Neutrophil (primary cell): Measurements from ENCODE around the gene STIM1.
A peak's percentile ranks its signal among the peaks of the same experiment; 100 is the strongest.

ENCODE experiments used
- H3K27ac ChIP-seq: fragments of 200-600 bp; sonication (generic); 2 replicates; pipeline ENCODE4 v1.5.1; 2016; ENCODE audit warnings: mild to moderate bottlenecking, moderate library complexity
- H3K27me3 ChIP-seq: fragments of 200-600 bp; sonication (generic); 2 replicates; pipeline ENCODE4 v1.6.0; 2016; ENCODE audit warnings: mild to moderate bottlenecking
- H3K36me3 ChIP-seq: fragments of 200-600 bp; sonication (generic); 2 replicates; pipeline ENCODE4 v1.5.1; 2017
- H3K4me1 ChIP-seq, 2 experiments: fragments of 200-600 bp in 1 of 2; sonication (generic) in 1 of 2; 1 replicate in 1 of 2; 2 replicates in 1 of 2; pipeline versions ENCODE4 v1.5.1 to v1.6.1; 2013 to 2016; ENCODE audit warnings: low read depth in 1 of 2, low read length in 1 of 2, mild to moderate bottlenecking in 1 of 2, moderate library complexity in 1 of 2; ENCODE audit not compliant: control insufficient read depth in 1 of 2, insufficient read depth in 1 of 2
- H3K4me3 ChIP-seq, 2 experiments: fragments of 200-600 bp in 1 of 2; sonication (generic) in 1 of 2; 1 replicate in 1 of 2; 2 replicates in 1 of 2; pipeline ENCODE4 v1.5.1; 2013 to 2016; ENCODE audit warnings: low read depth in 1 of 2, low read length in 1 of 2, mild to moderate bottlenecking in 1 of 2, moderate library complexity in 1 of 2
- H3K9me3 ChIP-seq: fragments of 200-600 bp; sonication (generic); 2 replicates; pipeline ENCODE4 v1.5.1; 2016
- TF ChIP-seq, protein P1 (sequence below): fragments of 200-600 bp; sonication (generic); IDR thresholded peaks from 2 replicates; pipeline ENCODE4 v1.5.1; 2016; ENCODE audit warnings: antibody characterized with exemption

Gene STIM1

DNA sequence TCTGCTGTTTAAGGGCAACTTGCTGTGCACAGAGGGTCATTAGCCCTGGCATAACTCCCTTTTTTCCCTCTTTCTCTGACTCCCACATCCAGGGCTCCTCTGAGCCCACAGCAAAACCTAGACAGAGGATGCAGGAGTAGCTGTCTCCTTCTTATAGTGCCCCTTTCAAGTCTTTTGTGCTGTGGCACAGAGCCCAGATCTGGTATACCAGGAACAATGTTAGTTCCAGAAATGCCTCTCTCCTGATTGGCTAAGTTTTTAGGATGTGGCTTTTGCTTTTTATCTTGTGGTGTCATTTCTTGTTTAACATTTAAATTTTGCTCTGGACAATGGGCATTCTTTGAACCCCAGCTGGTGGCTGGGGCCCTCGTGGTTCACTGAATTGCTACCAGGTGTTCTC lies 213.5 kb downstream of the STIM1 start:
- TF ChIP-seq, protein P1, sequence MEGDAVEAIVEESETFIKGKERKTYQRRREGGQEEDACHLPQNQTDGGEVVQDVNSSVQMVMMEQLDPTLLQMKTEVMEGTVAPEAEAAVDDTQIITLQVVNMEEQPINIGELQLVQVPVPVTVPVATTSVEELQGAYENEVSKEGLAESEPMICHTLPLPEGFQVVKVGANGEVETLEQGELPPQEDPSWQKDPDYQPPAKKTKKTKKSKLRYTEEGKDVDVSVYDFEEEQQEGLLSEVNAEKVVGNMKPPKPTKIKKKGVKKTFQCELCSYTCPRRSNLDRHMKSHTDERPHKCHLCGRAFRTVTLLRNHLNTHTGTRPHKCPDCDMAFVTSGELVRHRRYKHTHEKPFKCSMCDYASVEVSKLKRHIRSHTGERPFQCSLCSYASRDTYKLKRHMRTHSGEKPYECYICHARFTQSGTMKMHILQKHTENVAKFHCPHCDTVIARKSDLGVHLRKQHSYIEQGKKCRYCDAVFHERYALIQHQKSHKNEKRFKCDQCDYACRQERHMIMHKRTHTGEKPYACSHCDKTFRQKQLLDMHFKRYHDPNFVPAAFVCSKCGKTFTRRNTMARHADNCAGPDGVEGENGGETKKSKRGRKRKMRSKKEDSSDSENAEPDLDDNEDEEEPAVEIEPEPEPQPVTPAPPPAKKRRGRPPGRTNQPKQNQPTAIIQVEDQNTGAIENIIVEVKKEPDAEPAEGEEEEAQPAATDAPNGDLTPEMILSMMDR, result no peak
- Histone ChIP-seq H3K4me3 (no peak overlapping the region), H3K27me3 (no peaks in the 10 kb centered on the region), H3K4me1 (peaks cover 34 to 48% of the 10 kb centered on the region in 2 experiments), H3K9me3 (no peaks in the 10 kb centered on the region), H3K36me3 (peaks cover 29% of the 10 kb centered on the region), H3K27ac (peak overlapping the region; percentile 63)

DNA sequence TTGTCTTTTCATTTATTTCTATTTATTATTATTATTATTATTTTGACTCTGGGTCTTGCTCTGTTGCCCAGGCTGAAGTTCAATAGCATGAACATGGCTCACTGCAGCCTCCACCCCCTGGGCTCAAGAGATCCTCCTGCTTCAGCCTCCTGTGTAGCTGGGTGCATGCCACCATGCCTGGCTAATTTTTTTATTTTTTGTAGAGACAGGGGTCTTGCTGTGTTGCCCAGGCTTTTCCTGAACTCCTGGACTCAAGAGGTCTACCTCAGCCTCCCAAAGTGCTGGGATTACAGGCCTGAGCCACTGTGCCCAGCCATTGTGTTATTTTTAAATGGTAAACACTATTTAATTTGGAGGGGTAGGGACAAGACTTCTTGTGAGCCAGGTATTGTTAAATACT lies 215.9 kb downstream of the STIM1 start:
- TF ChIP-seq, protein P1, result no peak
- no peak overlapping the region for H3K4me3 ChIP-seq
- no peak overlapping the region for H3K27ac ChIP-seq
- no peaks in the 10 kb centered on the region for H3K27me3 ChIP-seq
- peaks cover 31% of the 10 kb centered on the region for H3K36me3 ChIP-seq
- no peaks in the 10 kb centered on the region for H3K9me3 ChIP-seq
- peaks cover 34 to 48% of the 10 kb centered on the region in 2 experiments for H3K4me1 ChIP-seq

DNA sequence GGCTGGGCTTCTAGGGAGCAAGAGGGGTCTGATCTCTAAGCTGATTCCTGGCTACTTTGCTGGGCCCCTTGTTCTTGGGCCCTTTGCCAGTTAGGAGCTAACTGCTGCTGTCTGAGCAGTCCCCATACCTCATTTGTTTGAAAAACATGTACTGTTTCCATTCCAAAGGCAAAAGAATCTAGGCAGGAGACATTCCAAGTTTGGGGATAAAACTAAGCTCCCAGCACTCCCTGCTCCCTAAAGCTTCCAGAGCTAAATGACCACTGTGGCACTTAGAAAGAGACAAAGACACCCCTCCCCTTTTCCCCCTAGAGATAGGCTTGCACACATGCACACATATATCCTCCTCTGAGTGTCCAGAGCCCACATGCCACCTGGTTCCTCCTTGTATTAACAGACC lies 216.4 kb downstream of the STIM1 start:
- Histone ChIP-seq H3K4me3 (no peak overlapping the region), H3K27me3 (no peaks in the 10 kb centered on the region), H3K4me1 (peaks cover 30 to 44% of the 10 kb centered on the region in 2 experiments), H3K36me3 (peaks cover 31% of the 10 kb centered on the region), H3K9me3 (no peaks in the 10 kb centered on the region), H3K27ac (peak overlapping the region; percentile 24)
- TF ChIP-seq, protein P1, result no peak

DNA sequence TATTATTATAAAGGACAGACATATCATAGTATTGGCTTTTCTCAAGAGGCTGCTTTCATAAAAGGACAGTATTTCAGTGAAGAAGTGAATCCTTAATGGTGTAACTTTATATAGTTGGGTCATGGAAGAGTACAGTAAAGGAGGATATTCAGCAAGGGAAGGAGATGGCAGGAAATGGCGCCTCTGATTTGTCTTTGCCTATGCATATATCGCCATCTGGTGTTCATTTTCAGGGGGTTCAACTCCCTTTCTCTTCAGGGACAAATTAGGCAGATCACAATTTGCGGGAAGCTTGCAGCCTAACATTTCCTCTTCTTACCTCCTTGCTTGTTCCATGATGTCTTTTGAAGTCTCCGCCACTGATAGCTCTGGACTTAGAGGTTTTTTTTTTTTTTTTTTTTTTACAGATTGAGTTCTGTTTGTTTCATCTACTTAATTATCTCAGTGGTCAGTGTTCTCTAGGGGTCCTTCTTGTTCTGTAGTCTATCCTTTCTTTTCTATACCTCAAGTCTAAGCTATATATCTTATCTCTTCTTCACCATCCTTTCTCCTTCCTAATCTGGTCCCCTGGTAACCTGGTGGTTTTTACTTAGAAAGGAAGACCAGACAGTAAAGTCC lies 217.3 kb downstream of the STIM1 start:
- H3K9me3 ChIP-seq, result no peaks in the 10 kb centered on the region
- H3K27ac ChIP-seq, result peak overlapping the region; percentile 24
- TF ChIP-seq, protein P1, result peak; percentile 80

DNA sequence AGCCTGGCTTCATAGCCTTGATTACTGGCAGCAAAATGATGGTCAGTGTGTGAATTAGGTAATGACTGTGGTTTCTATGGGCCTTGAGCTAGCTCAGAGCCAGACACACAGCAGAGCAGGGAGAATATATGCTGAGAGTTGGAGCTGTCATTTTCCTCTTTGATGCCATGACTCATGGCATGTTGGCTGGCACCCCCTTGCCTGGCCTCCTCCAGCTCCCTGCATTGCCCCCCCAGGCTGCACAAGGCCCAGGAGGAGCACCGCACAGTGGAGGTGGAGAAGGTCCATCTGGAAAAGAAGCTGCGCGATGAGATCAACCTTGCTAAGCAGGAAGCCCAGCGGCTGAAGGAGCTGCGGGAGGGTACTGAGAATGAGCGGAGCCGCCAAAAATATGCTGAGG lies 218.8 kb downstream of the STIM1 start:
- no peaks in the 10 kb centered on the region for H3K9me3 ChIP-seq
- H3K36me3 ChIP-seq, result peaks cover 38% of the 10 kb centered on the region
- H3K27me3 ChIP-seq, result no peaks in the 10 kb centered on the region
- no peak overlapping the region for H3K4me3 ChIP-seq
- H3K4me1 ChIP-seq, result peaks cover 17 to 22% of the 10 kb centered on the region in 2 experiments
- TF ChIP-seq, protein P1, result no peak
- no peak overlapping the region for H3K27ac ChIP-seq

More for the DNA sequence above, 217.3 kb downstream of the STIM1 start:
- Histone ChIP-seq H3K36me3 (peaks cover 31% of the 10 kb centered on the region), H3K4me3 (no peak overlapping the region), H3K27me3 (no peaks in the 10 kb centered on the region), H3K4me1 (peaks cover 26 to 37% of the 10 kb centered on the region in 2 experiments)
